22Rv1 (cell line): ENCODE data around the gene KRTAP12-1.

Experiments used
- H3K27ac ChIP-seq: fragments of 450-650 bp; 2 replicates; pipeline ENCODE4 v1.5.1; 2017
- ZFX ChIP-seq: fragments of 450-650 bp; IDR thresholded peaks from 2 replicates; pipeline ENCODE4 v1.6.1; 2017; ENCODE audit warnings: antibody characterized with exemption, borderline replicate concordance
- TF ChIP-seq, protein P1 (sequence below): fragments of 450-650 bp; IDR thresholded peaks from 2 replicates; pipeline ENCODE4 v1.5.1; 2017; ENCODE audit warnings: mild to moderate bottlenecking

The KRTAP12-1 gene

DNA sequence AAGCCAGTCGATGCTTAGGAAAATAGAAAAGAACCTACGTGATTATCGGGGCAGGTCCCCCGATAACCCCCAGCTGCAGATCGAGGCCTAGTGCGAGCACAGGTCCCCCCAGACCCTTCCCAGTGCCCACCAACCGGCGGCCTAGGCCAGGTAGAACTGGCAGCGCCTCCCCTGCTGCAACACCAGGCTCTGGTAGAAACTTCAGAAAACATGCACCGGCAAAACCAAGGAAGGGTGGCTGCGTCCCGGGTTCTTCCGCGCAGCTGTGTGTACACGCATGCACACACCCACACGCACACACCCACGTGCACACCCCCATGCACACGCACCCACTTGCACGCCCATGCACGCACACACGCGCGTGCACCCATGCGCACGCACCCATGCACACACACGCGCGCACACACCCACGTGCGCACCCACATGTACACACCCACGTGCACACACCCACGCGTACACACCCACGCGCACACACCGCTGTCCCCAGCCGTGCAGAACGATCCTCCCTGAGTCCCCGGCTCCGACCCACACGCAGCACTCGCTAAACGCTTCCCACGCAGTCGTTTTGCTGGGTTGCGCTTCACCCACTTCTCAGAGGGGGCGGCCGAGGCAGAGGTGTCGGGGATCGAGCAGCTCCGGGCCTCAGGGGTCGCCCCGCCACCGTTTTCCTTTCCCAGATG is 24.2 kb upstream of the KRTAP12-1 start:
- H3K27ac ChIP-seq, result no peak overlapping the region
- no peak for TF ChIP-seq ZFX
- TF ChIP-seq, protein P1, sequence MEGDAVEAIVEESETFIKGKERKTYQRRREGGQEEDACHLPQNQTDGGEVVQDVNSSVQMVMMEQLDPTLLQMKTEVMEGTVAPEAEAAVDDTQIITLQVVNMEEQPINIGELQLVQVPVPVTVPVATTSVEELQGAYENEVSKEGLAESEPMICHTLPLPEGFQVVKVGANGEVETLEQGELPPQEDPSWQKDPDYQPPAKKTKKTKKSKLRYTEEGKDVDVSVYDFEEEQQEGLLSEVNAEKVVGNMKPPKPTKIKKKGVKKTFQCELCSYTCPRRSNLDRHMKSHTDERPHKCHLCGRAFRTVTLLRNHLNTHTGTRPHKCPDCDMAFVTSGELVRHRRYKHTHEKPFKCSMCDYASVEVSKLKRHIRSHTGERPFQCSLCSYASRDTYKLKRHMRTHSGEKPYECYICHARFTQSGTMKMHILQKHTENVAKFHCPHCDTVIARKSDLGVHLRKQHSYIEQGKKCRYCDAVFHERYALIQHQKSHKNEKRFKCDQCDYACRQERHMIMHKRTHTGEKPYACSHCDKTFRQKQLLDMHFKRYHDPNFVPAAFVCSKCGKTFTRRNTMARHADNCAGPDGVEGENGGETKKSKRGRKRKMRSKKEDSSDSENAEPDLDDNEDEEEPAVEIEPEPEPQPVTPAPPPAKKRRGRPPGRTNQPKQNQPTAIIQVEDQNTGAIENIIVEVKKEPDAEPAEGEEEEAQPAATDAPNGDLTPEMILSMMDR, result no peak

DNA sequence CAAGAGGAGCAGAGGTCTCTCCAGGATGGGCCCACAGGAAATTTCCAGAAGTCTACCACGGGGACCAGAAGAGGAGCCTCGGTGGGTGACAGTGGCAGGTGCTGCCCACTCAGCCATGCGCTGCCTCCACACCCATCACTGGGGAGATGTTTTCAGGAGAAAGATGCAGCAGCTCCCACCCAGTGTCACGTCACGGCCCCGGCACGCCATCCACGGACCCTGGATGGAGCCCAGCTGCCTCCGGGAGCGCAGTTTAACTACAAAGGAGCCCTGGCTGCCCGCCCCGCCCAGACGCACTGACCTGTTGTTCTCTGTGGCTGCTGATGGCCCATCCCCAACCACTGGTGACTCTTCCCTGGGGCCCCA is 22.7 kb upstream of the KRTAP12-1 start:
- no peak for TF ChIP-seq ZFX
- TF ChIP-seq, protein P1, result no peak
- H3K27ac ChIP-seq, result no peak overlapping the region

DNA sequence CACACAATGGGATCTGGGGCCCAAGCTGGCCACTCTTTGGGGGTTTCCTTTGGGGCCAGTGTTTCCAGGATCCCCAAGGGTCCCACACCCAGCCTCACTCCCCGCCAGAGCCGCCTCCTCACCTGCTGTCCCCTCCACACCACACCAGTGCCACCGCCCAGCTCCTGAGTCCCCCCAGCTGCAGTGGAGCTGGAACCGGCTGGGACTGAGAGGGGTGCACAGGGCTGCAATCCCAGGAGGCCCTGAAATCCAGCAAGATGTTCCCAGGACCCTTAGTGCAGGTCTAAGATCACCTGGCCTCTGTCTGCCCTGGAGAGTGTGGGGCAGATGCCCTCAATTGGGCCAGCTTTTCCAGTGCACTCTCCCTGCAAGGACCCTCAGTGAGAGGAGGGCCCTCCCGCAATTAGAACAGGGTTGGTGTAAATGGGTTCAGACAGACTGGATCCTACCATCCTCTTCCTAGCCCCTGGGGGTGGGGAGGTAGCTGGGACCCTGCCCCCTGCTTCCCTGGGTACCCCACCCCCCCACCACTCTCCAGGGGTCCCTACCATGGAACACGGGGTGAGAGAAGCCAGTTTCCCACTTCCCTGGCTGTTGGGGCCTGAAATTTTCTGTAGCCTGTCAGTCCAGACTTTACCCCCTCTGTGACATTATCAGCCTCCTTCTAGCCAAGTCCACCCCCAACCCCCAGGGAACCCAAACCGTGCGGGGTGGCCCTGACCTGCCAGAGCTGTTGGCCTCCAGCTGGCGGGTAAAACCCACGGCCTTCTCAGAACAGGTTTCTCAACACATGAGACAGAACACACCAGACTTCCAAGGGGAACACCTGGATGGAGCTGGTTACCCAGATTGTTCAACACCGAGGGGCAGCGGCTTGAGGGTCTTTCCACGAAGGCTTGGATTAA is 22.0 kb upstream of the KRTAP12-1 start:
- no peak overlapping the region for H3K27ac ChIP-seq
- TF ChIP-seq ZFX, result no peak

DNA sequence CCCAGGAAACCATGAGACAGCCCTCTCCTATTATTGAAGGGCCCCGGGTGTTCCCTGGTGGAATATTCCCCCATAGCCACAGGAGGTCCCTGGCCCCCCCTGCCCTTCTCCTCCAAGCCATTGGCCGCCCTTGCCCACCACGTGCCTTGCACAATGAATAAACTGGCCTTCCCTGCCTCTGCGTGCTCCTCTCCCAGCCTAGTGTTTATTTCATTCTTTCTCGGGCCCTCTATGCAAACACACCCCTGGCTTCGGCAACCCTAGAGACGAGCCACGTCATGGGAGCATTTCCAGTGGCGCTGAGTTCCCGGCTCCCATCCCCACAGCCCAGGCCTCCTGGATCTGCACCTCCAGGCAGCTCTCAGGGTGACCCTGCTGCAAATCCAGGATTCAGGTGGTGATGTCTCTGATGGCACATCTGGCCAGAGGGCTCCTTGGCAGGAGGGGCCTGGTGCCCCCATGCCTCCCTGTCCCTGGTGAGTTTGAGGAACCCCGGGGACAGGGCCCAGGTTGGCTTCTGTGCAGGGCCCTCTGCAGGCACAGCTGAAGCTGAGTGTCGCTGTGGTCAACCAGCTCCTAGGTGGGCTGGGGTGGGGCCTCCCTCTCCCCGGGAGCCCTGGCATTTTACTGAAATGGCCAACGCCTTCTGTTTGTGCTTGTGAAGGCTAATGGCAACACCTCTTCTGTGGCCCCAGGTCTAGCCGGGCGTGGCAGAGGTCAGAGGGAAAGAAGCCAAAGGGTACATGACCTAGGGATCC is 21.2 kb upstream of the KRTAP12-1 start:
- H3K27ac ChIP-seq, result no peak overlapping the region
- TF ChIP-seq ZFX, result no peak
- TF ChIP-seq, protein P1, result no peak

DNA sequence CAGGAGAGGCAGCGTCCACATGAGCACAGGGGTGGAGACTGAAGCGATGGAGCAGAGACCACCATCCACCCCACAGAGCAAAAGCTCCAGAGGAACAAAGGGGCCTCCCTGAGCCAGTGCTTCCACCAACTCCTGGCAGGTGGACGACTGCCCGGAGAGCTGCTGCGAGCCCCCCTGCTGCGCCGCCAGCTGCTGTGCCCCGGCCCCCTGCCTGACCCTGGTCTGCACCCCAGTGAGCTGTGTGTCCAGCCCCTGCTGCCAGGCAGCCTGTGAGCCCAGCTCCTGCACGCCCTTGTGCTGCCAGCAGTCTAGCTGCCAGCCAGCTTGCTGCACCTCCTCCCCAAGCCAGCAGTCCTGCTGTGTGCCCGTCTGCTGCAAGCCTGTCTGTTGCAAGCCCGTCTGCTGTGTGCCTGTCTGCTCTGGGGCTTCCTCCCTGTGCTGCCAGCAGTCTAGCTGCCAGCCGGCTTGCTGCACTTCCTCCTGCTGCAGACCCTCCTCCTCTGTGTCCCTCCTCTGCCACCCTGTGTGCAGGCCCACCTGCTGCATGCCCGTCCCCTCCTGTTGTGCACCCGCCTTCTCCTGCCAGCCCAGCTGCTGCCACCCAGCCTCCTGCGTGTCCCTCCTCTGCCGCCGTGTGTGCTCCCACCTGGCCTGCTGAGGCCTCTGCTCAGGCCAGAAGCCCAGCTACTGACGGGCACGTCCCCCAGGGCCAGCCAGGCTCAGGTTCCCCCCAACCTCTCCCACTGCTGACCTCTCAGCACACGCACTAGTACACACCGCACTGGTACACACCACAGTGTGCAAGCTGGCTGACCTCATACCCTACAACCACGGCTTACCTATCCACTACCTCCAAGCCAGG is 20.4 kb upstream of the KRTAP12-1 start:
- no peak for TF ChIP-seq ZFX
- TF ChIP-seq, protein P1, result no peak
- H3K27ac ChIP-seq, result no peak overlapping the region

DNA sequence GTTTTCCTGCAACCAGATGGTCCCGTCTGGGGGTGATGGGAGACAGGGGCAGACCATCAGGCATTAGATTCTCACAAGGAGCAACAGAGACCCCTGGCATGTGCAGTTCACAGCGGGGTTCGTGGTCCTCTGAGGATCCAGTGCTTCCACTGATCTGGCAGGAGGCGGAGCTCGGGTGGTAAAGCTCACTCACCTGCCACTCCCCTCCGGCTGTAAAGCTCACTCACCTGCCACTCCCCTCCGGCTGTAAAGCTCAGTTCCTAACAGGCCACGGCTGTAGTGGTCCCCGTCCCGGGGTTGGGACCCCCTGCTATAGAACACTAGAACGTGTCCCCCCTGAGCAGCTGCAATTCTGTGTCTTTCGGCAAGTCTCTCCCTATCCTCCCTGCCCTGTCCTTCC is 19.6 kb upstream of the KRTAP12-1 start:
- no peak for TF ChIP-seq ZFX
- TF ChIP-seq, protein P1, result no peak

DNA sequence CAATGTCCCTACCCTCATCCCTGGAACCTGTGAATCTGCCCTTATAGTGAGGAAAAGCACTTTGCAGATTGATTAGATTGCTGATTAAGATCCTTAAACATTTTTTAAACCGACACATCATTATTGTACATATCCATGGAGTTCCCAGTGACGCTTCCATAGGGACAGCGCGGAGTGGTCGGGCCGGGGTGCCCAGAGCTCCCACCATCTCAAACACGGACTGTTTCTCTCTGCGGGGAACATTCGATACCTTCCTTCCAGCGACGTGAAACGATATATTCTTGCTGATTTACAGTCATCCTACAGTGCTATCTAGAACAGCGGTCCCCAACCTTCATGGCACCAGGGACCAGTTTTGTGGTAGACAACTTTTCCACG is 19.0 kb upstream of the KRTAP12-1 start:
- no peak overlapping the region for H3K27ac ChIP-seq
- TF ChIP-seq, protein P1, result no peak
- TF ChIP-seq ZFX, result no peak

More for the DNA sequence above, 19.6 kb upstream of the KRTAP12-1 start:
- no peak overlapping the region for H3K27ac ChIP-seq
